Stimulated activated CD8-positive, alpha-beta memory T cell treated with anti-CD3 and anti-CD28 coated beads, Interleukin-2, amount 100 ng/mL, for 48 hours (primary cell): ENCODE results near the gene FCN1.
"Not testable (repeated sequence)": the region's sequence is repeated elsewhere in the genome, so short reads cannot be mapped to it uniquely, and the experiment has no call there.

Experiments
- DNase-seq, 2 donors: peaks; one replicate each; pipeline ENCODE4 v3.0.0-alpha.2; 2020; ENCODE audit warnings: low read depth in 2 of 2

Gene FCN1

GRCh38 chr9:134917431-134918373 lies at the start of gene FCN1:
Gene FCN1 (minus strand): TSS chr9:134917912. CDS start chr9:134917871, 41 bp downstream.
- DNase-seq, result no peak

GRCh38 chr9:134966697-134967546 lies 49.2 kb upstream of the FCN1 start:
- no peak for DNase-seq

GRCh38 chr9:134966270-134966669 lies 48.6 kb upstream of the FCN1 start:
- no peak for DNase-seq

GRCh38 chr9:134965851-134966250 lies 48.1 kb upstream of the FCN1 start:
- DNase-seq, result no peak

- no peak for DNase-seq
Observed at GRCh38 chr9:134965411-134965810, 47.7 kb upstream of the FCN1 start.

GRCh38 chr9:134964271-134965055 lies 46.8 kb upstream of the FCN1 start:
- no peak for DNase-seq

GRCh38 chr9:134963546-134963945 lies 45.8 kb upstream of the FCN1 start:
- DNase-seq, result no peak

- no peak for DNase-seq
Observed at GRCh38 chr9:134962973-134963364, 45.3 kb upstream of the FCN1 start.

GRCh38 chr9:134962065-134962972 lies 44.6 kb upstream of the FCN1 start:
- no peak for DNase-seq

GRCh38 chr9:134961331-134962064 lies 43.8 kb upstream of the FCN1 start:
- no peak for DNase-seq

- no peak for DNase-seq
Observed at GRCh38 chr9:134960701-134961181, 43.0 kb upstream of the FCN1 start.

- no peak for DNase-seq
Observed at GRCh38 chr9:134959971-134960310, 42.2 kb upstream of the FCN1 start.

- DNase-seq, result no peak
Observed at GRCh38 chr9:134959126-134959970, 41.6 kb upstream of the FCN1 start.

GRCh38 chr9:134957945-134958227 lies 40.2 kb upstream of the FCN1 start:
- DNase-seq, result no peak

- no peak for DNase-seq
Observed at GRCh38 chr9:134957165-134957944, 39.6 kb upstream of the FCN1 start.

- not testable (repeated sequence) for DNase-seq
Observed at GRCh38 chr9:134956387-134956786, 38.7 kb upstream of the FCN1 start.

- no peak for DNase-seq
Observed at GRCh38 chr9:134955801-134956200, 38.1 kb upstream of the FCN1 start.

- no peak for DNase-seq
Observed at GRCh38 chr9:134955156-134955555, 37.4 kb upstream of the FCN1 start.

- DNase-seq, result no peak
Observed at GRCh38 chr9:134951994-134952393, 34.3 kb upstream of the FCN1 start.
